ENCODE results near the gene YIF1A. TPM values are rescaled to one million over a fixed set of nuclear protein-coding genes. Genes with fewer than 3 reads are reported as not detected.
A peak's percentile ranks its signal among the peaks of the same experiment; 100 is the strongest.

The YIF1A gene
- polyA plus RNA-seq, 1 of the 3 experiments (the other 2 are of a cell fraction): 123 TPM

DNA sequence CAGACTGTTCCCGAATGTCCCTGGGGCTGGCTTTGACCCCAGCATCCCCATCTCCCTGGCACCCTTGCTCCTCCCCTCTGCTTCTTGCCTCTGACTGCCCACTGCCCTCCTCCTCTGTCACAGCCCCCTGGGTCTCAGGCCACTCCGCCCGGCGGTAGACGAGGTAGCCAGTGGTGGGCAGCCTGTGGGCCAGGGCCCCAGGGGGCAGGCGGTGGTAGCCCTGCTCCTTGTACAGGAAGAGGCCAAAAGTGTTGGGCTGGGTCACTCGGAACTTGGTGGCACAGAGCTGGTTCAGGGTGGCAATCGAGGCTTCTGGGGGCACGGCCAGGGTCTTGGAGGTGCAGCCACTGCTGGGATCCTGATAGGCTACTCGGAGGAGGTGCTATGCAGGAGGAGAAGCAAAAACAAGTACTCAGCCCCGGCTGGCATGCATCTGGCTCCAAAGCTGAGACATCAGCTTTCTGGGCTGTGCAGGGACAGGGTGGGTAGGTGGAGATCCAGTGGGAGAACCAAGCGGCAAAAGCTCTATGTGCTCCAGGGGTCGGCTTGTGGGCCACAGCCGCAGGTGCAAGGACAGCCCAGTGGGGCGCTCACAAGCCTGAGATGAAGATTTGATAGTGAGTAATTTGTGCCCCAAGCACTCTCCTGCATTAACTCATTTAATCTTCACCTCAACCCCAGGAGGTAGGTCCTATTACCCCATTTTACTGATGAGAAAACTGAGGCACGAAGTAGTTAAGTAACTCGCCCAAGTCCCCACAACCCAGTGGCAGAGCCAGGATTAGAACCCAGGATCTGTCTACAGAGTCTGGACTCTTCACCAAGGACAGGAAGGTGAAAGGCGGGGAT is 43.7 kb upstream of the YIF1A start:
- H3K4me2 ChIP-seq: no peak overlapping the region
- H3K4me1 ChIP-seq (ENCODE audit: control insufficient read depth in 1 of 2, insufficient read depth in 2 of 2, low read depth in 1 of 2, low read length in 1 of 2): peaks cover 30 to 41% of the 10 kb centered on the region in 2 experiments
- H4K20me1 ChIP-seq (ENCODE audit: insufficient read depth): no peaks in the 10 kb centered on the region; the same call in 1 of the 2 replicates
- H2AFZ ChIP-seq (ENCODE audit: low read depth): no peak overlapping the region
- DNase-seq: peak; percentile 12
- no peak for TF ChIP-seq RAD21 (IDR thresholded peaks at IDR 0.05; ENCODE audit: low read length)
- no peak for TF ChIP-seq MEF2A (IDR thresholded peaks at IDR 0.05; ENCODE audit: borderline replicate concordance, low read depth)
- no peak for TF ChIP-seq CHD2 (IDR thresholded peaks at IDR 0.05; ENCODE audit: low read length, partially characterized antibody)
- TF ChIP-seq MAX (IDR thresholded peaks at IDR 0.05; ENCODE audit: low read depth): no peak
- no peak for TF ChIP-seq EP300 (IDR thresholded peaks at IDR 0.05; ENCODE audit: borderline replicate concordance in 1 of 2, low read depth in 1 of 2, low read length in 1 of 2)
- no peak for TF ChIP-seq RXRA (IDR thresholded peaks at IDR 0.05; ENCODE audit: borderline replicate concordance, low read depth)
- TF ChIP-seq FOXJ3 (CRISPR knock-in tag; IDR thresholded peaks at IDR 0.05): no peak
- TF ChIP-seq, protein P1, sequence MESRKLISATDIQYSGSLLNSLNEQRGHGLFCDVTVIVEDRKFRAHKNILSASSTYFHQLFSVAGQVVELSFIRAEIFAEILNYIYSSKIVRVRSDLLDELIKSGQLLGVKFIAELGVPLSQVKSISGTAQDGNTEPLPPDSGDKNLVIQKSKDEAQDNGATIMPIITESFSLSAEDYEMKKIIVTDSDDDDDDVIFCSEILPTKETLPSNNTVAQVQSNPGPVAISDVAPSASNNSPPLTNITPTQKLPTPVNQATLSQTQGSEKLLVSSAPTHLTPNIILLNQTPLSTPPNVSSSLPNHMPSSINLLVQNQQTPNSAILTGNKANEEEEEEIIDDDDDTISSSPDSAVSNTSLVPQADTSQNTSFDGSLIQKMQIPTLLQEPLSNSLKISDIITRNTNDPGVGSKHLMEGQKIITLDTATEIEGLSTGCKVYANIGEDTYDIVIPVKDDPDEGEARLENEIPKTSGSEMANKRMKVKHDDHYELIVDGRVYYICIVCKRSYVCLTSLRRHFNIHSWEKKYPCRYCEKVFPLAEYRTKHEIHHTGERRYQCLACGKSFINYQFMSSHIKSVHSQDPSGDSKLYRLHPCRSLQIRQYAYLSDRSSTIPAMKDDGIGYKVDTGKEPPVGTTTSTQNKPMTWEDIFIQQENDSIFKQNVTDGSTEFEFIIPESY (IDR thresholded peaks at IDR 0.05; ENCODE audit: borderline replicate concordance, low read depth): no peak
- no peak for TF ChIP-seq TCF12 (IDR thresholded peaks at IDR 0.05)
- no peak for TF ChIP-seq SIN3A (IDR thresholded peaks at IDR 0.05; ENCODE audit: borderline replicate concordance, low read depth, low read length)
- no peak for TF ChIP-seq RFX5 (IDR thresholded peaks at IDR 0.05; ENCODE audit: low read length)
- TF ChIP-seq YY1 (IDR thresholded peaks at IDR 0.05; ENCODE audit: low read depth): no peak
- TF ChIP-seq REST (IDR thresholded peaks at IDR 0.05; ENCODE audit: low read depth, low read length): no peak
- TF ChIP-seq NRF1 (IDR thresholded peaks at IDR 0.05; ENCODE audit: low read depth, low read length): no peak
- TF ChIP-seq EZH2phosphoT487 (IDR thresholded peaks at IDR 0.05; ENCODE audit: borderline replicate concordance, low read depth): no peak
- TF ChIP-seq RCOR1 (IDR thresholded peaks at IDR 0.05; ENCODE audit: low read length): no peak
- TF ChIP-seq FOXM1 (IDR thresholded peaks at IDR 0.05; ENCODE audit: low read depth): no peak
- TF ChIP-seq CTCF (IDR thresholded peaks at IDR 0.05): no peak
- TF ChIP-seq NFIC (IDR thresholded peaks at IDR 0.05; ENCODE audit: borderline replicate concordance): no peak
- H3K36me3 ChIP-seq (replicated peaks in 1 of 2; ENCODE audit: control insufficient read depth in 1 of 2, insufficient read depth in 2 of 2, low read length in 1 of 2): peaks cover 8 to 25% of the 10 kb centered on the region in 2 experiments
- H3K27ac ChIP-seq (ENCODE audit: low read depth in 2 of 2, low read length in 1 of 2): no peak overlapping the region
- no peaks in the 10 kb centered on the region for H3K27me3 ChIP-seq (ENCODE audit: insufficient read depth)
- H3K4me3 ChIP-seq (ENCODE audit: low read depth in 2 of 2, low read length in 1 of 2): no peak overlapping the region
- peaks cover 18% of the 10 kb centered on the region for H3F3A ChIP-seq (replicated peaks; ENCODE audit: insufficient read depth)
- ChIA-PET POLR2A (no interaction called here), CTCF (interaction anchor here (0.9 to 8.8 kb wide), 6 partner anchors 12 to 110 kb away, joined by 3 to 280 read pairs (median 4); partner anchors contain the start of genes B4GAT1, BRMS1 and CD248)
- no peak overlapping the region for H3K9ac ChIP-seq
- H3K9me2 ChIP-seq: no peaks in the 10 kb centered on the region
- H3K79me2 ChIP-seq (ENCODE audit: insufficient read depth): peaks cover 17% of the 10 kb centered on the region
- H3K9me3 ChIP-seq: no peaks in the 10 kb centered on the region
- WGBS (ENCODE audit: low lambda C conversion rate): 85% methylated on average over 18 of the region's 18 CpGs

All from SK-N-SH (cell line).